ENCODE data around the gene CRIM1.

DNA sequence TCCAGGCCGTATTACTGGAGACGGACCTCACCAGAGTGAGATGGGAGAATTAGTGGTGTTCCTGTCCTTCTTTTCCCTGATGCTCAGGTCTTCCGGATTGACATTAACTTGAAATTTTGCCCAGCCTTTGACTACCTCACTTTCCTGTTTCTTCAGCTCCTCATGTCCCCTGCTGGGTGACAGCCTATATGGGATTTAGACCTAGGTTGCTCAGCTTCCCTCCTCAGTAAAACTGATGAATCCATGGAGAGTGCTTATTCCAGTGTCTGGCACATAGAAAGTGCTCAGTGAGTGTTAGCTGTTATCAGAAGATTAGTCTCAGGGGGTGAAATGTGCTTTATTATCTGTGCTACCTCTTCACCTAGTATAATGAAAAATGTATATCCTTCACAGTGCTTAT is 30.0 kb downstream of the CRIM1 start:
- TF ChIP-seq CTCF (IDR thresholded peaks at IDR 0.05) (no peak), POLR2AphosphoS5 (IDR thresholded peaks at IDR 0.05; ENCODE audit: insufficient read depth in 1 of 2, low read depth in 1 of 2) (no peak), POLR2A (IDR thresholded peaks at IDR 0.05) (no peak)

All from vagina (tissue), 2 donors.